Kidney tubule cell (primary cell): Measurements from ENCODE around the gene ADGB.

Experiments
- DNase-seq: peaks from one replicate; pipeline ENCODE4 v3.0.0-alpha.2; 2018; ENCODE audit warnings: low spot score

The ADGB gene

GRCh38 chr6:146862508-146862919, 263.7 kb downstream of the ADGB start:
- no peak for DNase-seq

DNA sequence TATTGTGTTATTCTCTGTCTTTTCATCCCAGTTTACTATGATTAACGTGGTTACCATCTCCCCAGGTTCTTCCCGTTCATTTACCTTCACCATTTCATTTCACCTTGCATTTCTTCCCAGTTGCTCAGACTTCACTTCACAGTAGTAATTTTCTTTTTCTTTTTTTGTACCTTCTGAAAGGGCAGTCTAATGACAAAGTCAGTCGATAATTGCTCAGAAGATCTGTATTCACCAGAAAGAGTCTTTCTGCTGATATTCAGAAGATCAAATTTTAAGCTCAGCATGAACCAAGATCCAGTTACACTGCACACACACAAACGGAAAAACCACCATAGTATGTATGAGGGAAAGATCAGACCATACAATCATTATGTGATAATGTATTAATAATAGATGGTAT, 265.5 kb downstream of the ADGB start:
- DNase-seq, result no peak

DNA sequence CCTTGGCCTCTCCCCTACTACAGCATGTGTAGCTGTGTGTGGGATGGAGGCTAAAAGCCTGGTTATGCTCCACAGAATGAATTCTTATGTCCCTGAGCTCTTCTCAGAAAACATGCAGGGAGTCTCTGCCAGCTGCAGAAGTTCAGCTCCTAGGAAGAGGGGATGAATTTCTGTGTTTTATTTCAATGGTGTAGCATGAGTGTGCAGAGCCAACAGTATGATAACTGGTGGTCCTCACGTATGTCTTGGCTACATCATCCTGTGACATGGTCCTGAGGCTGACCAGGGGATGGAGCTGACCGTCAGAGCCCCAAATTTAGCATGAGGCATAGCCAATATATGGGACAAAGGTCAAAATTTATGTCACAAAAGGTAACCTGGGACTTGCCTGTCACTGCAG, 266.1 kb downstream of the ADGB start:
- no peak for DNase-seq
